Activated T-cell treated with anti-CD3 and anti-CD28 coated beads, Interleukin-2, amount 50 U/mL, for 1 hour (primary cell): ENCODE results near the gene LYRM7.
"Not testable (repeated sequence)": the region's sequence is repeated elsewhere in the genome, so short reads cannot be mapped to it uniquely, and the experiment has no call there.

ENCODE experiments used
- DNase-seq: peaks from one replicate; pipeline ENCODE4 v3.0.0-alpha.2; 2020

Gene LYRM7

DNA sequence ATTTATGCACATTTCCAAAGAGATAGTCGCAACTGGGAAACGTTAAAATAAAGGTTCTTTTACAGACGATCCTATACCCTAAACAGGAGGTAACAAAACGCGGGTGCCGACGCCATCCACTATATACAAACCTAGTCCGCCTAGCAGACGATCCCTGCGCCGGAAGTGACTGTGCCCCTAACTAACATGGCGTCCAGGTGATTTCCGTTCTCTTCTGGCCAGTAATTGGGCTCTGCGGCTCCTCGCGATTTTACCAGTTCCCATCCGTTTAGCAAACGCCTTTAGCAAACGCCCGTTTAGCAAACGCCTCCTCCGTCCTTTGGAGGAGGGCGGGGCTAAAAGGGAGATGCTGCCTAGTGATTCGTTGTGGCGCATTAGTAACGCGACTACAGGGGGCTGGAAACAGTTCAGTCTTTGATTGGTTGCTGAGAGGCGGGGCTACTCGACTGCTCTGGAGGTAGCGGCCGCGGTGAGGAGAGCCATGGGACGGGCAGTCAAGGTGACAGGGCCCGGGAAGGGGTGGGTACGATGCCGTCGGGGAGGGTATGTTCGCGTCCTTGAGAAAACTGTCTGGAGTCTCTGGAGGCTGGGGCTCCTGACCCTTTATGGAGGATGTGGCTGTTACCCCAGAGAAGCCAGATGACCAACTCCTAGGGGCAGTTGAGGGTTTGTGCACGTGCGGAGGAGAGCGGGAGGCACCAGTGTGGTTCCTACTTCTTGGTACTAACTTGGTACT, at the start of gene LYRM7:
Gene LYRM7 (plus strand): TSS at position 405 of the 736 bp plus-strand sequence. CDS start 77 bp downstream, at position 482.
- peak; percentile 87 for DNase-seq

DNA sequence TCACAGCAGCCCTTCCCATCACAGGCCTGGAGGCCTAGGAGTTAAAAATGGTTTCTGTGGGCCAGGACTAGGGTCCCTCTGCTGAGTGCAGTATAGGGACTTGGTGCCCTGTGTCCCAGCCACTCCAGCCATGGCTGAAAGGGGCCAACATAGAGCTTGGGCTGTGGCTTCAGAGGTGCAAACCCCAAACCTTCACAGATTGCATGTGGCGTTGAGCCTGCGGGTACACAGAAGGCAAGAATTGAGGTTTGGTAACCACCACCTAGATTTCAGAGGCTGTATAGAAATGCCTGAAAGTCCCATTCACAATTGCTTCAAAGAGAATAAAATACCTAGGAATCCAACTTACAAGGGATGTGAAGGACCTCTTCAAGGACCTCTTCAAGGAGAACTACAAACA, 43.5 kb upstream of the LYRM7 start:
- DNase-seq, result not testable (repeated sequence)

- no peak for DNase-seq
Observed at GRCh38 chr5:131129306-131129705, 41.4 kb upstream of the LYRM7 start.

GRCh38 chr5:131133091-131133490, 37.7 kb upstream of the LYRM7 start:
- not testable (repeated sequence) for DNase-seq

DNA sequence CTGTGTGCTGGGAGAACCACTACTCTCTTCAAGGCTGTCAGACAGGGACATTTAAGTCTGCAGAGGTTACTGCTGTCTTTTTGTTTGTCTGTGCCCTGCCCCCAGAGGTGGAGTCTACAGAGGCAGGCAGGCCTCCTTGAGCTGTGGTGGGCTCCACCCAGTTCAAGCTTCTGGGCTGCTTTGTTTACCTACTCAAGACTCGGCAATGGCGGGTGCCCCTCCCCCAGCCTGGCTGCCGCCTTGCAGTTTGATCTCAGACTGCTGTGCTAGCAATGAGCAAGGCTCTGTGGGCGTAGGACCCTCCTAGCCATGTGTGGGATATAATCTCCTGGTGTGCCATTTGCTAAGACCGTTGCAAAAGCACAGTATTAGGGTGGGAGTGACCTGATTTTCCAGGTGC, 32.3 kb upstream of the LYRM7 start:
- not testable (repeated sequence) for DNase-seq

GRCh38 chr5:131139321-131139720, 31.4 kb upstream of the LYRM7 start:
- no peak for DNase-seq

DNA sequence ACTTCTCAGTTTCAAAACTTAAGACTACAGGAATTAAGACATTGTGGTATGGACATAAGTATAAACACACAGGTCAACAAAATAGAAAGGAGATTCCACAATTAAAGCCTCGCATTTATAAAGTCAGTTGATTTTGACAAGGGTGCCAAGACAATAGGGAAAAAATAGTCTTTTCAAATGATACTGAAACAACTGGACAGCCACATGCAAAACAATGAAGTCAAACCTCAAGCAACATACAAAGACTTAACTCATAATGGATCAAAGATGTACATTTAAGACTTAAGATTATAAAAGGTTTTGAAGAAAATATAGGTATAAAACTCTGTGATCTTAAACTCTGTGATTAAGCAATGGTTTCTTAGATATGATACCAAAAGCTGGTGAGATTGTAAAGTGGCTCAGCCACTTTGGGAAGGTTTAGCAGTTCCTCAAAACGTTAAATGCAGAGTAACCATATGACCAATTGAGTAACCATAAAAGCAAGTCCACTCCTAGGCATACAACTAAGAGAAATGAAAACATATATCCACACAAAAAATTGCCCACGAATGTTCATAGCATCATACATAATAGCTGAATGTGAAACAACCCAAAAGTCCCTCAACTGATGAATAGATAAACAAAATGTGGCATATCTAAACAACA, 27.6 kb upstream of the LYRM7 start:
- no peak for DNase-seq

DNA sequence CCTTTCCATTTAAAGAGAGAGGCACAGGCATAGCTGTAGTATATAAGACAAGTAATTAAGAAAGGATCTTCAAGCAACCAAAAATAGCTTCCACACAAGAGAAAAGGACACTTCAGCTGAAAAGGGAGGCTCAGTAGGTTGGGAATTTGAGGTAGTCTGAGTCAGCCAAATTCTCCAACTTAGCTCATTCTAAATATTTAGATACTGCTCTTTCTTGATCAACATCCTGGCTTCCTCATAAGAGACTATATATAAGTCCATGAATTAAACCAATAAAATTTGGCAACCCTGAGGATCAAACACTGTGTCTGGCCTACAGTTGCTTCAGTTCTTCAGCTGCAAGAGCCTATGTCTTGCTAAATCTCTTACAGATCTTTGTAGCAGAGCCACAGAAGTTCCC, 23.5 kb upstream of the LYRM7 start:
- no peak for DNase-seq

DNA sequence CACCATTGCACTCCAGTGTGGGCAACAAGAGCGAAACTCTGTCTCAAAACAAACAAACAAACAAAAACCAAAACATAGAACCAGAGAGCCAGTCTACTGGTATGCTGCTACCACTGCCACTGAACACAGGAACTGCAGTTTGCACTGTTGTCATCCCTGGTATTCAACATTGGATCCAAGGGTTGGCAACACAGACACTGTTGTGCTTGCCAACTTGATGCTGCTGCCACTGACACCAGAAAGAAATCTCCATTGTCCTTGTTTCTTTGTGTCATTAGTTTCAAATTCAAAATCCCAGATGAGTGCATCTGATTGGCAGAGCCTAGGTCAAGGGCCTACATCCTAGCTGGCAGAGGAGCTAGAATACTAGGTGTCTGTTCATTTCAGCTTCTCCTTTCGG, 21.9 kb upstream of the LYRM7 start:
- DNase-seq, result no peak

GRCh38 chr5:131150408-131150807, 20.3 kb upstream of the LYRM7 start:
- no peak for DNase-seq

GRCh38 chr5:131151216-131151615, 19.5 kb upstream of the LYRM7 start:
- DNase-seq, result no peak

- DNase-seq, result no peak
Observed at GRCh38 chr5:131156385-131156784, 14.4 kb upstream of the LYRM7 start.

GRCh38 chr5:131156957-131157356, 13.8 kb upstream of the LYRM7 start:
- DNase-seq, result no peak

- DNase-seq, result no peak
Observed at GRCh38 chr5:131160134-131160533, 10.6 kb upstream of the LYRM7 start.

DNA sequence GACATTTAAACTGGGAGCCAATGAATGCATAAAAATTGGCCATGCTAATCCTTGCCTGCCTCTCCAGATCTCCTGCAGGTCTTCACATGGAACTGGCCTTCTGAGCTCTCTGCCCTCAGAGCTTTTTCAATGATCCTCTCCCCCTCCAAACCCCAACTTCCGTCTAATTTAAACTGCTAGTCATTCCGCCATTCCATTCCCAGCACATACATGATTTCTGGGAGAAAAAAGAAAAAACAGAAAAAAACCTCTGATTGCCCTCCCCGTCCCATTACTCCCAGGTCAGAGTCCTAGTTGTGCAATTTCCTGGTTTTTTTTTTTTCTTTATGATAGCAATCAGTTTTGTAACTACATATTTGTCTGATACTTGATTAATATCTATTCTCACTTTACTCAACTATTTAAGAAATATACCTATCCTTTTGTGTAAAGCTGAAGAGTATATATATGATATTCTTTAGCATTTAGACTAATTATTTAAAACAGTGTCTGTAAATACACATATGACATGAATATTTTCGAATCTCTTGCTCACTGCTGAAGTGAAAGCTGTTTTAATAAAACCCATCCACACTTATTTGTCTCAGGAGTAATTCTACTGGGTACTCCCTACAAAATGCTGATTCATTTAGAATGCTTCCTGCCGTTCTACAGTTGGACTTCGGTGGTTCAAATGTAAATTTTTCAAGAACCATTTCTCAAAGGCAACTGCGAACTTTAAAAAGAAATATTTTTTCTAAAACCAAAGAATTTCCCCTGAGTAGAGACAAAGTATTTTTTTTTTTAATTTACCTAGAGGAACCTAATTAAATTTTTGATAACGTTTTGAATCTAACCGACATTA, 7.2 kb upstream of the LYRM7 start:
- DNase-seq, result no peak

- DNase-seq, result peak; percentile 83
Observed at GRCh38 chr5:131164191-131165118, 6.3 kb upstream of the LYRM7 start.

DNA sequence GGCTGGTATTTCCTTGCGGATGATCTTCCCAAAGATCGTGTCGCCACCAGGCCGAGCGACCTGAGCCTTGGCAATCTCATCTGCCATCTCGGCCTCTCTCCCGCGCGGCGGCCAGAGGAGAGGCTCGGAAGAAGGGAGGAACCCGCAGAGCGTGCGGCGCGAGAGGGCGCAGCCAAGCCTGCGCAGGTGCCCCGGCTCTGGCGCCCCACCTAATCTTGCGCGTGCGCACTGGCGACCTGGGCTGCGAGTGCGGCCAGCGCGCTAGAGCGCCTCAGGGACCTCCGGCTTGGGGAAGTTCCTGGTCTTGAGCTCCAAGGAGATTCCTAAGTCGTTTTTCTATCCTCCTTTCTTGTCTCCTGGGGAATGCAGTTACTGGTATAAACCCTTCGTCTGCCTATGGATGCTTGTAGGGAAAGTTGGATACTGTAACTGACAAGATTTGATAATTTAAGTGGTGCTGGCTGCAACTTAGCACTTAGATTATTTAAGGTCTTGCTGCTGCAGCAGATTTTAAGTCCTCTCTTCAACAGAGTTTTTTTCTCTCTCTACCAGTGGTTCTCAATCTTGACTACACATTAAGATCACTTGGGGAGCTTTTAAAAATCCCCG, 5.5 kb upstream of the LYRM7 start, which contains the start of gene HINT1:
Gene HINT1 (minus strand): TSS at position 138 of the 609 bp plus-strand sequence. CDS start 51 bp downstream, at position 87.
- peak; percentile 92 for DNase-seq

DNA sequence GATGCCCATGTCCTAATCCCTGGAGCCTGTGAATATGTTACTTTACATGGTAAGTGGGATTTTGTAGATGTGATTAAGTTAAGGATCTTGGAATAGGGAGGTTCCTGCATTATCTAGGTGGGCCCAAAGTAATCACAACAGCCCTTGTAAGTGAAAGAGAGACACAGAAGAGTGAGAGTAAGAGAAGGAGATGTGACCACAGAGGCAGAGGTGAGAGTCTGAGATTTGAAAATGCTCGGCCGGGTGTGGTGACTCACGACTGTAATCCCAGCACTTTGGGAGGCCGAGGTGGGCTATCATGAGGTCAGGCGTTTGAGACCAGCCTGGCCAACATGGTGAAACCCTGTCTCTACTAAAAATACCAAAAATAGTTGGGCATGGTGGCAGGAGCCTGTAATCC, 3.1 kb upstream of the LYRM7 start:
- no peak for DNase-seq

- DNase-seq, result no peak
Observed at GRCh38 chr5:131169810-131170539, 769 bp upstream of the LYRM7 start.

DNA sequence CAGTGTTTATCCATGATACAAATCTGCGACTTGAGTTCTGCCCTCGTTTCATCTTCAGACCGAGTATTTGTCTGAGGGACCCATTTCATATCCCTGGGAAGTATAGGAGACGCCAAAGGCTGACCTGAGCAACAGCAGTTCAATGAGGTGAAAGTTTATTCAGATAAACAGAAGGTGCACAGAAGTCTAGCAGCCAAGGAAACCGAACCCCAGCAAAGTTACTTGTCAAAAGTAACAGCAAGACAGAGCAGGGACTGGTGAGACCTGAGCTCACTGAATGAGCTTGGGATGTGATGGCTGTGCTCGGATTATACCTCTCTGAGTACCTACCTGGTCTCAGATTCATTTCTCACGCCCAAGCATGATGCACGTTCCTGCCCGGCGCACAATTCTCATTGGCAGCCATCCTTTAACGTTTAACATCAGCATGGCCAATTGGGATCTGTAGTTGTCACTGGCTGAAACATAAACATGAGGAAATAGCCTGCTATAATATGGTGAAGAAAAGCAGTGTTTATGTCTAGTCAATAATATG, 599 bp downstream of the LYRM7 start:
- DNase-seq, result peak; percentile 33

GRCh38 chr5:131180407-131180806, 9.7 kb downstream of the LYRM7 start:
- no peak for DNase-seq
